GM12878 (cell line): ENCODE data around the gene GJA4. TPM values are rescaled to one million over a fixed set of nuclear protein-coding genes. Genes with fewer than 3 reads are reported as not detected.

Experiments
- ATAC-seq: fragments of 200-7000 bp; cut with Tn5 transposase; 3 replicates; pipeline ENCODE4 v1.9.1; 2020; ENCODE audit warnings: mild to moderate bottlenecking, moderate library complexity
- BruUV-seq: library from RNA; stranded (reverse); fragments of 400-500 nt; replicated peaks from 2 replicates; lab custom pipeline; 2021; lab: Mats Ljungman, UMichigan
- CTCF ChIA-PET: fragments of 300-600 bp; sonication (Branson Sonifier 250); formaldehyde crosslinking; extraction: SDS; loops from one replicate; lab custom pipeline; 2021; ENCODE audit warnings: inconsistent platforms; lab: Yijun Ruan, JAX
- POLR2A ChIA-PET: fragments of 350-600 bp; formaldehyde crosslinking; extraction: SDS; loops from one replicate; lab custom pipeline; 2021; ENCODE audit warnings: inconsistent platforms; lab: Charles Lee
- RAD21 ChIA-PET: fragments of 300-600 bp; sonication (Branson Sonifier 250); formaldehyde crosslinking; loops from one replicate; lab custom pipeline; 2023; ENCODE audit warnings: antibody characterized with exemption; ENCODE audit not compliant: unreplicated experiment; lab: Charles Lee
- SMC1A ChIA-PET: fragments of 300-600 bp; sonication (Branson Sonifier 250); formaldehyde crosslinking; loops from one replicate; lab custom pipeline; 2023; ENCODE audit not compliant: unreplicated experiment, uncharacterized antibody; lab: Charles Lee
- DNase-seq: peaks from one replicate; pipeline ENCODE4 v3.0.0-alpha.2; 2011; ENCODE audit warnings: low read depth, low spot score
- FAIRE-seq: peaks from 3 replicates; lab custom pipeline; 2011; peaks lifted over from hg19 to GRCh38; lab: Jason Lieb, UNC
- H2AFZ ChIP-seq: 2 replicates; pipeline ENCODE4 v1.6.0; 2011; ENCODE audit warnings: low read depth, low read length, control low read depth; ENCODE audit not compliant: control insufficient read depth
- H3K27ac ChIP-seq: 2 replicates; pipeline ENCODE4 v1.5.1; 2011; ENCODE audit warnings: control low read depth; ENCODE audit not compliant: control insufficient read depth, insufficient read depth
- H3K27me3 ChIP-seq, 2 experiments: replicated peaks in 1 of 2; 2 replicates each; pipeline versions ENCODE4 v1.6.0 to v1.6.1; 2011; ENCODE audit warnings: low read length in 1 of 2; ENCODE audit not compliant: control insufficient read depth in 2 of 2, insufficient read depth in 2 of 2
- H3K36me3 ChIP-seq, 2 experiments: 2 replicates each; pipeline ENCODE4 v1.5.1; 2011; ENCODE audit warnings: low read length in 1 of 2; ENCODE audit not compliant: control insufficient read depth in 2 of 2, insufficient read depth in 2 of 2
- H3K4me1 ChIP-seq: 2 replicates; pipeline ENCODE4 v1.6.1; 2011; ENCODE audit warnings: mild to moderate bottlenecking, low read length, moderate library complexity, mixed read lengths; ENCODE audit not compliant: control insufficient read depth, insufficient read depth
- H3K4me2 ChIP-seq: 2 replicates; pipeline ENCODE4 v1.6.0; 2011; ENCODE audit warnings: control low read depth; ENCODE audit not compliant: control insufficient read depth, insufficient read depth
- H3K4me3 ChIP-seq: fragments of 200-600 bp; sonication (generic); 2 replicates; pipeline ENCODE4 v1.5.1; 2016
- H3K79me2 ChIP-seq: 2 replicates; pipeline ENCODE4 v1.6.0; 2011; ENCODE audit warnings: low read length; ENCODE audit not compliant: control insufficient read depth, insufficient read depth
- H3K9ac ChIP-seq: 2 replicates; pipeline ENCODE4 v1.8.0; 2011; ENCODE audit warnings: low read length, control low read depth, mixed read lengths; ENCODE audit not compliant: control insufficient read depth, insufficient read depth
- H3K9me3 ChIP-seq: replicated peaks from 3 replicates; pipeline ENCODE4 v1.5.1; 2011; ENCODE audit warnings: mild to moderate bottlenecking, low read length; ENCODE audit not compliant: control insufficient read depth, insufficient read depth
- H4K20me1 ChIP-seq: 2 replicates; pipeline ENCODE4 v1.6.0; 2011; ENCODE audit not compliant: control insufficient read depth, insufficient read depth
- ATF2 ChIP-seq: IDR thresholded peaks from 2 replicates; pipeline ENCODE4 v1.6.1; 2012; ENCODE audit warnings: low read length, inconsistent platforms
- CREB1 ChIP-seq: IDR thresholded peaks from 2 replicates; pipeline ENCODE4 v1.6.1; 2012; ENCODE audit warnings: low read depth, mild to moderate bottlenecking, inconsistent platforms
- CREM ChIP-seq: IDR thresholded peaks from 2 replicates; pipeline ENCODE4 v1.6.1; 2014; ENCODE audit warnings: antibody characterized with exemption, low read depth
- CUX1 ChIP-seq: IDR thresholded peaks from 2 replicates; pipeline ENCODE4 v1.6.1; 2012; ENCODE audit warnings: improper control_type of control experiment, low read depth, low read length; ENCODE audit not compliant: insufficient replicate concordance
- IKZF1 ChIP-seq: fragments of 450-650 bp; conservative IDR thresholded peaks from 2 replicates; pipeline ENCODE4 v1.6.1; 2017; ENCODE audit warnings: antibody characterized with exemption, mild to moderate bottlenecking
- POLR2AphosphoS5 ChIP-seq: IDR thresholded peaks from 2 replicates; pipeline ENCODE4 v1.6.1; 2011; ENCODE audit warnings: mild to moderate bottlenecking, low read length, inconsistent platforms
- TCF7 ChIP-seq: IDR thresholded peaks from 2 replicates; pipeline ENCODE4 v1.6.1; 2014; ENCODE audit warnings: antibody characterized with exemption, borderline replicate concordance
- YY1 ChIP-seq: IDR thresholded peaks from 2 replicates; pipeline ENCODE4 v1.6.1; 2011; ENCODE audit warnings: low read depth, mild to moderate bottlenecking, low read length
- ZBTB11 ChIP-seq: fragments of 450-650 bp; formaldehyde crosslinking; IDR thresholded peaks from 2 replicates; pipeline ENCODE4 v1.5.0; 2022; ENCODE audit warnings: mild to moderate bottlenecking, missing genetic modification characterization
- WGBS: methylation state at CpG from one replicate; pipeline ENCODE4 v1.1.6; 2016; ENCODE audit warnings: low lambda C conversion rate; ENCODE audit not compliant: insufficient replicate concordance, insufficient coverage; ENCODE audit errors: missing lambda C conversion rate; 5-methylcytosine and 5-hydroxymethylcytosine counted together
- in situ Hi-C: fragments of 300-500 bp; cut with MboI; formaldehyde crosslinking; loops from 9 replicates; pipeline ENCODE4 v1.14.3; 2018; ENCODE audit warnings: mixed read lengths
- intact Hi-C: fragments of 100-400 bp; cut with micrococcal nuclease; formaldehyde crosslinking; loops from one replicate; pipeline ENCODE4 v1.14.2; 2022; ENCODE audit not compliant: unreplicated experiment
- polyA plus RNA-seq, 11 experiments: library from polyadenylated mRNA; depleted of rRNA in 4 of 11; unstranded in 6 of 11; stranded (reverse) in 5 of 11; fragments of >200 nt; fragmentation: Nextera tagmentation in 4 of 11; fragmentation: Illumina TruSeq in 1 of 11; extraction: Ambion mirVana in 4 of 11; extraction: Trizol in 1 of 11; gene quantifications; 1 replicate in 1 of 11; 2 replicates in 10 of 11; pipeline versions ENCODE4 v1.2.1 to v1.2.3, GENCODE V29; 2011 to 2016; ENCODE audit warnings: inconsistent platforms in 2 of 11, missing spikeins in 2 of 11, low read depth in 1 of 11
- total RNA-seq, 4 experiments: library from RNA; depleted of rRNA in 3 of 4; stranded (reverse); fragments of >200 nt in 3 of 4; fragmentation: Illumina TruSeq in 1 of 4; extraction: Trizol in 1 of 4; gene quantifications; 2 replicates each; pipeline versions ENCODE4 v1.2.1 to v1.2.3, GENCODE V29; 2013 to 2021

Gene GJA4
- total and polyA plus RNA-seq, 10 of the 15 experiments (the other 5 are each of a cell fraction or from before 2014, with no cell fraction given): 0.09 to 0.18 TPM; not detected in 8

- TF ChIP-seq ATF2 (no peak), CUX1 (no peak), POLR2AphosphoS5 (no peak), YY1 (no peak), IKZF1 (no peak), CREB1 (no peak), CREM (no peak), ZBTB11 (no peak), TCF7 (no peak)
- SMC1A ChIA-PET: no interaction called here
- CTCF ChIA-PET: no interaction called here
- in situ Hi-C loops (no loop called here), intact Hi-C loops (no loop called here)
- H2AFZ ChIP-seq: no peak within 1 kb of the TSS
- H3K79me2 ChIP-seq: no peaks in the 10 kb centered on the region
- H3K9me3 ChIP-seq: no peaks in the 10 kb centered on the region
- no peak for FAIRE-seq
- no peak within 1 kb of the TSS for H3K27ac ChIP-seq
- H3K4me2 ChIP-seq: no peak within 1 kb of the TSS
- POLR2A ChIA-PET: interaction anchor here (0.5 kb wide), 1 partner anchor 755 kb away, joined by 4 read pairs; no protein-coding TSS in a partner anchor
- DNase-seq: no peak
- no TSS peak for BruUV-seq
- H3K9ac ChIP-seq: no peak within 1 kb of the TSS
- H3K36me3 ChIP-seq: no peaks in the 10 kb centered on the region
- ATAC-seq: no peak
- H3K4me3 ChIP-seq: no peak within 1 kb of the TSS
- 33% methylated on average over 13 of the region's 13 CpGs for WGBS
- no peaks in the 10 kb centered on the region for H3K4me1 ChIP-seq
- RAD21 ChIA-PET: no interaction called here
- no peaks in the 10 kb centered on the region; a peak in 1 of 4 replicates for H3K27me3 ChIP-seq
- no peaks in the 10 kb centered on the region for H4K20me1 ChIP-seq
These were observed 37.7 kb upstream of the GJA4 start, which contains the start of gene GJB5 for GRCh38 chr1:34754964-34755637. GJB5 (plus strand) TSS chr1:34755047; CDS start chr1:34757331, 2,284 bp downstream.
